ENCODE results near the gene OSER1.
A peak's percentile ranks its signal among the peaks of the same experiment; 100 is the strongest.

OSER1 gene

DNA sequence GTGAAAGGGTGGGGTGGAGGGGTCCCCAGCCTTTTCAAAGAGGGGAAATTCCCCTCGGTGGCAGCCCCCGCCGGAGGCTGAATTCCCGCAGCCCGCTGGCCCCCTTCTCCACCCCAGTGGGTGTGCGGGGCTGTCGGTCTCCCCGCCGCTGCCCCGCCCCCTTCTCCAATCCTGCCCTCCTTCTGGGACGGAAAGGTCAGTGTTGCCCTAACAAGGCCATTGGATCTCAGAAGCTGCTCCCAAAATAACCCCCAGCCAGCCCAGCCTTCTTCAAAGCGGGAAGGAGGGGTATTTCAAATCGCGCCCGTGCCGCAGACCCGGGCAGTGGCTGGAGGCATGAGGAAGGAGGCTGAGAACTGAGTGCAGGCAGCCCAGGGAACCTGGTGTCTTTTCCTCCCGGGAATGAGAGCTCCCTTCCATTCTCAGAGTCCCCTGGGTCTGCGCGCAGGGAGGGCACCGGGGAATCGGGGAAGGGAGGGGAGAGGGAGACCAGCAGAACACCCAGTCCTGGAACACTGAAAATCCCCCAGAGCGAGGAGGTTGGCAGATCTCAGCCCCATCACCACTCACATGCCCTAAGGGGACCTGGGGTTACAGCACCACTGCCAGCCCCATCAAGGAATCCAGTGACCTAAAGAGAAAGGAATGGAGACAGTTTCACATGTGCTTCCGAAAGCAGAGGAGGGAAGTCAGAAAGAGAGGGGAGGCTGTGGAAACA lies 23.4 kb downstream of the OSER1 start, which contains the start of gene JPH2:
Gene JPH2 (minus strand): TSS at position 135 of the 718 bp plus-strand sequence. CDS start 483 bp downstream, outside the sequence.
- WGBS, 2 experiments (ENCODE audit: insufficient coverage in 2 of 2): 0% methylated on average over 5 to 11 of the region's 24 CpGs
- peak within 1 kb of the TSS; percentile 56 for H3K4me3 ChIP-seq (ENCODE audit: extremely low read depth, insufficient read depth, low read length, poor library complexity, severe bottlenecking)
- H3K4me1 ChIP-seq (ENCODE audit: control insufficient read depth, insufficient read depth, low read length, poor library complexity, severe bottlenecking): peaks cover 52% of the 10 kb centered on the region
- no peaks in the 10 kb centered on the region for H3K9me3 ChIP-seq (ENCODE audit: control insufficient read depth, low read length)
- peak within 1 kb of the TSS; percentile 97 for H3K27ac ChIP-seq (ENCODE audit: low read depth, low read length, severe bottlenecking)
- no peaks in the 10 kb centered on the region for H3K36me3 ChIP-seq (ENCODE audit: control insufficient read depth, insufficient read depth, low read length)

DNA sequence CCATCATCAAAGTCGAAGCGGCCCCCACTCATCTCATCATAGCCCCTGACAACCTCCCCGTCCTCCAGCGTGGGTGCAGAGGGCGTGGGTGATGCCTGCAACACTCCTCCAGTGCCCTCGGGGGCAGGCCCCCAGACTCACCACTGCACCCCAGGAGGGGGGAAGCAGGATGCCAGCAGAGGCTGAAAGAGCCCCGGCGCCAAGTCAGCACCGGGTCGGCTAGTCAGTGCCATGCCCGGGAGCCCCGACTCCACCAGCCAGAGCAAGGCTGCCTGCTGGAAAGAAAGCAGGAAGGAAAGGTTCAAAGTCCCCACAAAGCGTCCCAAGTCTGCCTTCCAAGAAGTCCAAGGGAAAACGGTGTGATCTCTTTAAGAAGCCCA lies 23.9 kb downstream of the OSER1 start:
- Histone ChIP-seq H3K36me3 (ENCODE audit: control insufficient read depth, insufficient read depth, low read length) (no peaks in the 10 kb centered on the region), H3K9me3 (ENCODE audit: control insufficient read depth, low read length) (no peaks in the 10 kb centered on the region), H3K4me3 (ENCODE audit: extremely low read depth, insufficient read depth, low read length, poor library complexity, severe bottlenecking) (peak overlapping the region; percentile 56), H3K27ac (ENCODE audit: low read depth, low read length, severe bottlenecking) (peak overlapping the region; percentile 97), H3K4me1 (ENCODE audit: control insufficient read depth, insufficient read depth, low read length, poor library complexity, severe bottlenecking) (peaks cover 58% of the 10 kb centered on the region)
- 20 to 24% methylated on average over 8 to 11 of the region's 14 CpGs for WGBS, 2 experiments (ENCODE audit: insufficient coverage in 2 of 2)

DNA sequence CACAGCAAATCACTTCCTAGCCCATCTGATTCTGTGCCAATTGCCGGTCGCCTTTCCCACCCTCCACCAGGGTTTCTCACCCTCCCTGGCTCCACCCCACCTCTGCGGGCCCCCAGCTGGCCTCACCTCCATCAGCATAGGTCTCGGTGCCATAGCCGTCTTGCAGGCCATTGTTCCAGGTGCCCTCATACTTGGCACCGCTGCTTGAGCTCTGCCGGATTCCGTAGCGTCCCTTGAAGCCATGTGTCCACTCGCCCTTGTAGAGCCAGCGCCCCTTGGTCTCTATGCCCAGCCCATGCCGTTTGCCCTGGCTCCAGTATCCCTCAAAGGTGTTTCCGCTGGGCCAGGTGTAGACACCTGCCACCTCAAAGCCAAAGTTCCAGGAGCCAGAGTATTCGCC lies 24.4 kb downstream of the OSER1 start:
- Histone ChIP-seq H3K27ac (ENCODE audit: low read depth, low read length, severe bottlenecking) (no peak overlapping the region), H3K36me3 (ENCODE audit: control insufficient read depth, insufficient read depth, low read length) (no peaks in the 10 kb centered on the region), H3K4me1 (ENCODE audit: control insufficient read depth, insufficient read depth, low read length, poor library complexity, severe bottlenecking) (peaks cover 62% of the 10 kb centered on the region), H3K4me3 (ENCODE audit: extremely low read depth, insufficient read depth, low read length, poor library complexity, severe bottlenecking) (peak overlapping the region; percentile 56), H3K9me3 (ENCODE audit: control insufficient read depth, low read length) (no peaks in the 10 kb centered on the region)
- WGBS, 2 experiments (ENCODE audit: insufficient coverage in 2 of 2): 86 to 88% methylated on average over 13 to 14 of the region's 14 CpGs

DNA sequence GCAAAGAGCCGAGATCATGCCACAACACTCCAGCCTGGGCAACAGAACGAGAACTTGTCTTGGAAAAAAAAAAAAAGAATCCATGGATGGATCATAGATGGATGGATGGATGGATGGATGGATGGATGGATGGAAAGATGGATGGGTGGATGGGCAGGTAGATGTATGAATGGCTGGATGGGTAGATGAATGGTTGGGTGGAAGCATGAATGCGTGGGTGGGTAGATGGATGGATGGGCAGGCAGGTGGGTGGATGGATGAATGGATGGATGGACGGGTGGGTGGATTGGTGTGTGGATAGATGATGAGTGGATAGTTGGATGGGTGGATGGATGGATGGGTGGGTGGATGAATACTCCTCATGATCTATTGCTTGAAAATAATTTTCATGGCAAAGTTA lies 25.0 kb downstream of the OSER1 start:
- Histone ChIP-seq H3K36me3 (ENCODE audit: control insufficient read depth, insufficient read depth, low read length) (no peaks in the 10 kb centered on the region), H3K4me3 (ENCODE audit: extremely low read depth, insufficient read depth, low read length, poor library complexity, severe bottlenecking) (peak overlapping the region; percentile 56), H3K4me1 (ENCODE audit: control insufficient read depth, insufficient read depth, low read length, poor library complexity, severe bottlenecking) (peaks cover 69% of the 10 kb centered on the region), H3K9me3 (ENCODE audit: control insufficient read depth, low read length) (no peaks in the 10 kb centered on the region), H3K27ac (ENCODE audit: low read depth, low read length, severe bottlenecking) (no peak overlapping the region)
- WGBS, 2 experiments (ENCODE audit: insufficient coverage in 2 of 2): 95% methylated on average over 4 of the region's 4 CpGs; no CpG with 5 or more reads in 1 of the 2 experiments

DNA sequence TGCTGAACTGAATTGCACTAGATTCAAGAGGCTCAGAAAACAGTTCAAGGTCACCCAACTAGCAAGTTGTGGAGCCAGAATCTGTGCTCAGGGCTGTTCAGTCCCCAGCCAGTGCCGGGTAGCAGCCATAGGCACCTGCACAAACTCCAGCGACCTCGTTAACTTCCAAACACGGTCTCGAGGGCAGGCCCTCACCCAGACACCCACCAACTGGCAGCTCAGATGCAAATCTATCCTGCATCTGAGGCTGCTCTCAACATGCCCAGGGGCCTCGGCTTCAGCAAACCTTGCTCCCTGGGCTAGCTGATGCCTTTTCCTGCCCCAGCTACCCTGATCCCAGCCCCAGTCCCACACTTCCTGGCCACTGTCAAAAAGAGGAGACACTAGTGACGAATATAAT lies 27.3 kb downstream of the OSER1 start:
- WGBS, 2 experiments (ENCODE audit: insufficient coverage in 2 of 2): 84% methylated on average over 3 to 7 of the region's 7 CpGs
- Histone ChIP-seq H3K36me3 (ENCODE audit: control insufficient read depth, insufficient read depth, low read length) (no peaks in the 10 kb centered on the region), H3K27ac (ENCODE audit: low read depth, low read length, severe bottlenecking) (no peak overlapping the region), H3K9me3 (ENCODE audit: control insufficient read depth, low read length) (no peaks in the 10 kb centered on the region), H3K4me3 (ENCODE audit: extremely low read depth, insufficient read depth, low read length, poor library complexity, severe bottlenecking) (no peak overlapping the region), H3K4me1 (ENCODE audit: control insufficient read depth, insufficient read depth, low read length, poor library complexity, severe bottlenecking) (peaks cover 70% of the 10 kb centered on the region)

DNA sequence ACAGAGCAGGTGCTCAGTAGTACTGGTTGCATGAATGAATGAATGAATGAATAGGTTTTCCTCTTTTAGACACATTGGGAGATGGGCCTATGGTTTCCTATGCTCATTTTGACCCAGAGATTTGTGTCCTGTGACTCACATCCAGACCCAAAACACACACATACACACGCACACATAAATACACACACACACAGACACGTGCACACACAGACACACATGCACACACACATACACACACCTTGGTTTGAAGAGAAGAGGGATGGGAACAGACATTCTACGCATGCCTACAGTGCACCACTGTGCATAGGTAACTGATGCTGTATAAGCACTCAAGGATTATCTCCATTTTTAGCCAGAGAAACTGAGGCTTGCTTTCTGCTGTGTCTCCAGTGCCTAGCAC lies 27.7 kb downstream of the OSER1 start:
- Histone ChIP-seq H3K36me3 (ENCODE audit: control insufficient read depth, insufficient read depth, low read length) (no peaks in the 10 kb centered on the region), H3K4me1 (ENCODE audit: control insufficient read depth, insufficient read depth, low read length, poor library complexity, severe bottlenecking) (peaks cover 68% of the 10 kb centered on the region), H3K9me3 (ENCODE audit: control insufficient read depth, low read length) (no peaks in the 10 kb centered on the region), H3K4me3 (ENCODE audit: extremely low read depth, insufficient read depth, low read length, poor library complexity, severe bottlenecking) (no peak overlapping the region), H3K27ac (ENCODE audit: low read depth, low read length, severe bottlenecking) (no peak overlapping the region)
- WGBS, 2 experiments (ENCODE audit: insufficient coverage in 2 of 2): 69% methylated on average over 3 of the region's 3 CpGs; no CpG with 5 or more reads in 1 of the 2 experiments

DNA sequence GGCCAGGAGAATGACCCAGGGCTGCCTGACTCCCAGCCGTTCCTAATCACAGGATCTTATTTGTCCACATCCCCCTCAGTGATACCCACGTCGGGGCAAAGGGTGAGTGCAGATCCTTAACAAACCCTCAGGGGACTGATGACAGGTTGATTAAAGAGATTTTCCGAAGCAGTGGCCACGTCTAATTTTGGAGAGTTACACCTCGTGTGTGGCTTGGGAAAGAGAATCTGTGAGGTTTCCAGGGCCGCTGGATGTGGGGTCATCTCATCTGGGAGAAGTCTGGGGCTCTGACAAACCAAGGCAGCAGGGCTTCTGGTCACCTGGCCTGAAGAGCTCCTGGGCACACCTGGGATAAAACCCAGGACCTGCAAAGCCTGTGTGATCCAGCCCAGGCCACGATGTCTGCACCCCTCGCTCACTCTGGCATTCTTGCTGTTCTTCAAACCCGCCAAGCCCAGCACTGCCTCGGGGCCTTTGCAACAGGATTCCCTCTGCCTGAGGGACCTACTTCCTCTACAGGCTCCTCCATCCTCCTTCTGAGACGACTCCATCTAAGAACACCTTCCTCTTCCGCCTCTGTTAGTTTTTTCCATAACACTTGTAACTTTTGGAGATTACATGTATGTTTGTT lies 28.3 kb downstream of the OSER1 start:
- no peak overlapping the region for H3K27ac ChIP-seq (ENCODE audit: low read depth, low read length, severe bottlenecking)
- H3K4me3 ChIP-seq (ENCODE audit: extremely low read depth, insufficient read depth, low read length, poor library complexity, severe bottlenecking): no peak overlapping the region
- 71 to 82% methylated on average over 4 to 9 of the region's 13 CpGs for WGBS, 2 experiments (ENCODE audit: insufficient coverage in 2 of 2)
- peaks cover 72% of the 10 kb centered on the region for H3K4me1 ChIP-seq (ENCODE audit: control insufficient read depth, insufficient read depth, low read length, poor library complexity, severe bottlenecking)
- no peaks in the 10 kb centered on the region for H3K9me3 ChIP-seq (ENCODE audit: control insufficient read depth, low read length)
- H3K36me3 ChIP-seq (ENCODE audit: control insufficient read depth, insufficient read depth, low read length): no peaks in the 10 kb centered on the region

DNA sequence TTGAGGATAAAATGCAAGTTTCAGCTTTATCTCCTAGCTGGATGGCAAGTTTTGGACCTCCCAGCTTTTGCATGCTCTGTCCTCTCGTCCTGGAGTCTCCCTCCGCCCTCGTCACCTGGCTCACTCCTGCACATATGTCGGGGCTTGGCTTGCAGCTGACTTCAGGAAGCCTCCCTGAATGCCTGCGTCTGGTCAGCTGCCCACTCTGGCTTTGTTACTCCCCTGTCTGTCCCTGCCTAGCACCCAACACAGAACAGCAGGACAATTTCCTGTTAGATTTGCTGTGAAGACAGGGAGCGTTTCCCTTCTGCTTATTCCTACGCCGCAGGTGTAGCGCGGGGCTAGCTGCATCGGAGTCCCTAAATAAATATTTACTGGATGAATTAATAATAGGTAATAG lies 29.0 kb downstream of the OSER1 start:
- Histone ChIP-seq H3K4me3 (ENCODE audit: extremely low read depth, insufficient read depth, low read length, poor library complexity, severe bottlenecking) (no peak overlapping the region), H3K36me3 (ENCODE audit: control insufficient read depth, insufficient read depth, low read length) (no peaks in the 10 kb centered on the region), H3K9me3 (ENCODE audit: control insufficient read depth, low read length) (no peaks in the 10 kb centered on the region), H3K4me1 (ENCODE audit: control insufficient read depth, insufficient read depth, low read length, poor library complexity, severe bottlenecking) (peaks cover 77% of the 10 kb centered on the region), H3K27ac (ENCODE audit: low read depth, low read length, severe bottlenecking) (peak overlapping the region; percentile 78)
- WGBS, 2 experiments (ENCODE audit: insufficient coverage in 2 of 2): 64 to 67% methylated on average over 4 to 5 of the region's 11 CpGs

DNA sequence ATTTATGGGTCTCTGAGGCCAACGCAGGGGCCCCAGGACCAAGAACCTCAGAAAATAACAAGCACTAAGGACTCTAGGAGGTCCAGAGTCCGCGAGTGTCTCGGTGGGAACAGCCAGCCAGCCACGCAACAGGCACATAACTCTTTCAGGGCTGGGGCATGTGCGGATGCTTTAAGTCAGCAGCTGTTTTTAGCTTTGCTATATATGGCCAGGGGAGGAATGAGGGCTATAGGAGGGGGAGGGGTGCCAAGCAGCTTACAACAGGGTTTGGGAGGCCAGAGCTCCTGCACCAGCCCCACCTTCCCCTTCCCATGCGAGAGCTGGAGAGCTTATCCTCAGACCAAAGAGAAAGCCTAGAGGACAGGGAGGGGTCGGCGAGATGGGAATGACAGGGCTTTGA lies 29.8 kb downstream of the OSER1 start:
- WGBS, 2 experiments (ENCODE audit: insufficient coverage in 2 of 2): 26 to 63% methylated on average over 4 to 7 of the region's 9 CpGs
- Histone ChIP-seq H3K4me3 (ENCODE audit: extremely low read depth, insufficient read depth, low read length, poor library complexity, severe bottlenecking) (no peak overlapping the region), H3K27ac (ENCODE audit: low read depth, low read length, severe bottlenecking) (peak overlapping the region; percentile 78), H3K36me3 (ENCODE audit: control insufficient read depth, insufficient read depth, low read length) (peaks cover 5% of the 10 kb centered on the region), H3K4me1 (ENCODE audit: control insufficient read depth, insufficient read depth, low read length, poor library complexity, severe bottlenecking) (peaks cover 71% of the 10 kb centered on the region), H3K9me3 (ENCODE audit: control insufficient read depth, low read length) (no peaks in the 10 kb centered on the region)

DNA sequence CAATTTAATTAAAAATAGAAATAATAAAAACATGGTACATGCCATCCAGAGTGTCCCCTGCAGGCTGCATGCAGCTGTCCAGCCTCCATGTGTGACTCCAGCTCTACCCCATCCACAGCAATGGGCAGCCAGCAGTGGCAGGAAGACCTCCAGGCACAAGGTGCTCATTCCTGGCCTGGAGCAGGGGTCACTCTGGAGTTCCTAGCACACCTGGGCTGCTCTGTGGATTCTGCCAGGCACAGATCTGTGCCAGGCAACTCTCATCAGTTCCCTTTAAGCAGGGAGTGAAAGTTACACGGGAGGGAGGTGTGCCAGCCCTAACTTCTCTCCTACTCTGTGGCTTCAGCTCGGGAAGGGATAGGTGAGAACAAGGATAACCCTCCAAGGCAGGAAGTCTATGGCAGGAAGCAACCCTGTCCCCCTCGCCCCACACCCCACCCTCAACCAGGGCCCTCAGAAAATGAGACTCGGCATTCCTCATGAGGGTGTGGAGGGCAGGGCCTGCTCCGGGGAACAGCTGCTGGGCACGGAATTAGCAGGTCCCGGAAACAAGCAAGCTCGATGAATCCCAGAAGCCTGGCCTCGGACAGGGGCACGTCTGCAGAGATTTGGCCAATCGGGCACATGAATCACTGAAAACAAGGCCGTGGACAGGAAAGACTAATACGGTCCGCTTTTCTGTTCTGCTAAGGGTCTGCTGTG lies 33.6 kb downstream of the OSER1 start:
- 84 to 86% methylated on average over 11 to 13 of the region's 14 CpGs for WGBS, 2 experiments (ENCODE audit: insufficient coverage in 2 of 2)
- H3K4me1 ChIP-seq (ENCODE audit: control insufficient read depth, insufficient read depth, low read length, poor library complexity, severe bottlenecking): peaks cover 41% of the 10 kb centered on the region
- H3K27ac ChIP-seq (ENCODE audit: low read depth, low read length, severe bottlenecking): no peak overlapping the region
- H3K36me3 ChIP-seq (ENCODE audit: control insufficient read depth, insufficient read depth, low read length): peaks cover 11% of the 10 kb centered on the region
- H3K4me3 ChIP-seq (ENCODE audit: extremely low read depth, insufficient read depth, low read length, poor library complexity, severe bottlenecking): no peak overlapping the region
- H3K9me3 ChIP-seq (ENCODE audit: control insufficient read depth, low read length): no peaks in the 10 kb centered on the region

Data from mesodermal cell (in vitro differentiated cells).